Sigmoid colon (tissue), 3 donors: ENCODE data around the gene RBM10.

Source experiments
- POLR2A ChIP-seq, 2 donors: fragments of 450-650 bp; IDR thresholded peaks; one replicate each; pipeline ENCODE4 v1.6.1; 2016; ENCODE audit warnings: antibody characterized with exemption in 2 of 2, mild to moderate bottlenecking in 2 of 2, moderate library complexity in 2 of 2
- TF ChIP-seq, protein P1 (sequence below), 4 experiments: fragments of 450-650 bp in 3 of 4; fragments of 200-600 bp in 1 of 4; IDR thresholded peaks; one replicate each; pipeline ENCODE4 v1.5.1; 2016 to 2019; ENCODE audit warnings: antibody characterized with exemption in 4 of 4, mild to moderate bottlenecking in 3 of 4, moderate library complexity in 2 of 4

DNA sequence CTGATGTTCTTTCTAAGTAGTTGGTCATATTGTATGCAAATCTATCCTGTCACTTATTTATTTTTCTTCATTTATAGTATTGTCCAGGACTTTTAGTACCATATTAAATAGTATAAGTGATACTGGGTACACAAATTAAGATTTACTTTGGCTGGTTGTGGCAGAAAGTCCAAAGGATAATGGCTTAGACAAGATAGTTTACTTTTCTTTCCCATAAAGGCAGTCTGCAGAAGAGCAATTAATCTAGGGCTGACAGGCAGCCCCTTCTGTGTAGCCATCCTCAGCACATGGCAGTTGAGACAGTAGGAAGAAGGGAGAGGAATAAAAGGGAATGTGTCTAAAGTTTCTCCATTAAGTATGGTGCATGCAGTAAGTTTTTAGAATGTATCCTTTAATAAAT is 6.4 kb downstream of the RBM10 start:
- TF ChIP-seq, protein P1, sequence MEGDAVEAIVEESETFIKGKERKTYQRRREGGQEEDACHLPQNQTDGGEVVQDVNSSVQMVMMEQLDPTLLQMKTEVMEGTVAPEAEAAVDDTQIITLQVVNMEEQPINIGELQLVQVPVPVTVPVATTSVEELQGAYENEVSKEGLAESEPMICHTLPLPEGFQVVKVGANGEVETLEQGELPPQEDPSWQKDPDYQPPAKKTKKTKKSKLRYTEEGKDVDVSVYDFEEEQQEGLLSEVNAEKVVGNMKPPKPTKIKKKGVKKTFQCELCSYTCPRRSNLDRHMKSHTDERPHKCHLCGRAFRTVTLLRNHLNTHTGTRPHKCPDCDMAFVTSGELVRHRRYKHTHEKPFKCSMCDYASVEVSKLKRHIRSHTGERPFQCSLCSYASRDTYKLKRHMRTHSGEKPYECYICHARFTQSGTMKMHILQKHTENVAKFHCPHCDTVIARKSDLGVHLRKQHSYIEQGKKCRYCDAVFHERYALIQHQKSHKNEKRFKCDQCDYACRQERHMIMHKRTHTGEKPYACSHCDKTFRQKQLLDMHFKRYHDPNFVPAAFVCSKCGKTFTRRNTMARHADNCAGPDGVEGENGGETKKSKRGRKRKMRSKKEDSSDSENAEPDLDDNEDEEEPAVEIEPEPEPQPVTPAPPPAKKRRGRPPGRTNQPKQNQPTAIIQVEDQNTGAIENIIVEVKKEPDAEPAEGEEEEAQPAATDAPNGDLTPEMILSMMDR (IDR thresholded peaks at IDR 0.05): no peak
- TF ChIP-seq POLR2A (IDR thresholded peaks at IDR 0.05): no peak
